ENCODE data around the gene VSIR.

Gene VSIR

GRCh38 chr10:71773221-71773971 is at the start of gene VSIR:
TSS of gene VSIR (minus strand) at chr10:71773520. CDS start at chr10:71773439, 81 bp downstream.
- peak; percentile 46 for DNase-seq

DNA sequence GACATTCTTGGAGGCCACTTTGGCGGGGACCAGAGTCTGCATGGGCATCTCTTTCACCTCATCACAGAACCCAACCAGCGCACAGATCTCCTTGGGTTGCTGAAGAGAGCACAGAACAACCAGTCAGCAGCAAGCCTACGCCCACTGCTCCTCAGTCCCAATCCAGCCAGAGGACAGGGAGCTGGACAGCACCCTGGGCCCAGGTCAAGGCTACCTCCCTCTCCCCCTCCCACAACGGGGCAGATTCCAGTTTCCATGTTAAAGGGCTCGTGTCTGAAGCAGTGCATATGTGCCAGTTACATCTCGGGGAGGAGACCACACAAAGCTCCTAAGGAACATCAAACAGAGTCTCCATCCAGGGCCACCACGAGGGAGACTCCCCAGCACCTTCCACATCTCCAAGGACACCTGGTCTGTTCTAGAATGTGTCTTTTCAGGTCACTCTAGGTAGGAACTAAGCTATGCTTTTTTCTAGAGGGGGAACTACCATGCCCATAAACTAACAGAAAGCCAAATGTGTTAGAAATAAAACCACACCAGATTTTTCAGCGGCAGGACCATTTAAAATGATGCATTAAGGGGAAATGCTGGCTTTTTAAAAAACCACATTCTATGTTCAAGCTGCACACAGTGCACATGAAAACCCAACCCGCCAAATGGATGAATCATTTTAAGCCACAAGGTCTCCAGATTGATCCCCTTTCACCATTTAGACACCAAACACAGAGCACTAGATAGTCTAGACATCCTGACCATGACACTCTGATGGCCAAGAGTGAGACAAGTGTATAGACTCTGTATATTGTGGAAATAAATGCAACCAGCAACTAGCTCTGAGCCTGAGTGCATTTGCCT is 48.8 kb upstream of the VSIR start:
- no peak for DNase-seq

- no peak for DNase-seq
Observed at GRCh38 chr10:71820966-71821365, 47.6 kb upstream of the VSIR start.

GRCh38 chr10:71819985-71820384 is 46.7 kb upstream of the VSIR start:
- no peak for DNase-seq

DNA sequence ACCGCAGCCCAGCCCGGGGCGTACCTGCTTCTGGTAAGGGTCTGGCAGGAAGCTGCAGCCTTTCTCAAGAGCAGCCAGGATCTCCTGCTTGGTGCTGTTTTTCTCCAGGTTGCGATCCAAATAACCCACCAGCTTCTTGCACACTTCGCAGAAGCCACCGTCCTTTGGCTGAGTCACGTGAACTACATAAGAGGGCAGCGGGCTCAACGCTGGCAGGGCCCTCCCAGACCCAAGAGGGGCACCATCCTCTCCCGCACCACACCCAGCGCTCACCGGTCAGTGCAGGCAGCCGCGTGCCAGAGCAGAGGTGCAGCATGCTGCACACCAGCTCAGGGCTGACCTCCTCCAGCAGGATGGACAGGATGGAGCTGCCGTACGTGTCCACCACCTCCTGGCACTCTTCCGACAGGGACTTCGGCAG is 46.1 kb upstream of the VSIR start:
- no peak for DNase-seq

DNA sequence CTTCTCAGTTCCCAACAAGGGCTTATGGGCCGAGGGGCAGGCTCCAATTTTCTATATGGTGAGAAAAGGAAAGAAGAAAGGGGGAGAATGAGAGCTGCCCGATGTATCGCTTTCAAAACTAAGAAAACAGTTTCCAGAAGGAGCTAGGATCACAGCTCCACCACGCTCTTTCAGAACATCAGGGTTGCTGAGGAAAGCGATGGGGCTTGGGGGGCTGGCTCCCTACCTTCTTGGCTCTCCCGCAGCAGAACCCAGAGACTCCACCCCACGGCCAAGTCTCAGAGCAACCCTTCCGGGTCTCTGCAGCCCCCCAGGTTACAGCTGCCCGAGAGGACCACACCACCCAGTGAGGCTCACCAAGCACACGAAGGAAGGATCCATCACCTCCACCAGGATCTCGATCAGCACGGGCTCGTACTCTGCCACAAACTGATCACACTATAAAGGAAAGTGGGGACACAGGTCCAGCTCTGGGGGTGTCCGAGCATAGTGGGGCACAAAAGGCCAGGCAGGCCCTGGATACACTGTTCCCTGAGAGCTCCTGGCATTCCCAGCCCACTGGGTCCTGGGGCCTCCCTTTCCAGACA is 45.4 kb upstream of the VSIR start:
- no peak for DNase-seq

- no peak for DNase-seq
Observed at GRCh38 chr10:71817831-71818655, 44.7 kb upstream of the VSIR start.

GRCh38 chr10:71816936-71817618 is 43.8 kb upstream of the VSIR start:
- no peak for DNase-seq

DNA sequence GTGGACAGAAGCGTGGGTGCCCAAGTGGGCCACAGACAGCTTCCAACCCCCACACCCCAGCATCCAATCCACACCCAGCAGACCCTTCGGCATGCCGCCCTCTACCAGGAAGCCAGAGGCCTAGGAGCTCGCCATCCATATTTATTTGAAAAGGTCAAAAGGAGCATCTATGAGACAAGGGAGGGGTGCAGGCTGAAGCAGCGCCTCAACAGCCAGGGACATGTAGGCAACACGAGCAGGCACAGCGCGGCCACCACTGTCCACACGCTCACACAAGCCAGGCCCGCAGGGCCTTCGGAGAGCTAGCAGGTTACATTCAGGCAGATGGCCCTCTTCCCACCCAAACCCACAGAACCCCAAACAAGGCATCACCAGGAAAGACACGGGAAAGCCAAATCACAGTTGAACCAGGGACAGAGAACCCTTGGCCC is 43.1 kb upstream of the VSIR start:
- DNase-seq = no peak

DNA sequence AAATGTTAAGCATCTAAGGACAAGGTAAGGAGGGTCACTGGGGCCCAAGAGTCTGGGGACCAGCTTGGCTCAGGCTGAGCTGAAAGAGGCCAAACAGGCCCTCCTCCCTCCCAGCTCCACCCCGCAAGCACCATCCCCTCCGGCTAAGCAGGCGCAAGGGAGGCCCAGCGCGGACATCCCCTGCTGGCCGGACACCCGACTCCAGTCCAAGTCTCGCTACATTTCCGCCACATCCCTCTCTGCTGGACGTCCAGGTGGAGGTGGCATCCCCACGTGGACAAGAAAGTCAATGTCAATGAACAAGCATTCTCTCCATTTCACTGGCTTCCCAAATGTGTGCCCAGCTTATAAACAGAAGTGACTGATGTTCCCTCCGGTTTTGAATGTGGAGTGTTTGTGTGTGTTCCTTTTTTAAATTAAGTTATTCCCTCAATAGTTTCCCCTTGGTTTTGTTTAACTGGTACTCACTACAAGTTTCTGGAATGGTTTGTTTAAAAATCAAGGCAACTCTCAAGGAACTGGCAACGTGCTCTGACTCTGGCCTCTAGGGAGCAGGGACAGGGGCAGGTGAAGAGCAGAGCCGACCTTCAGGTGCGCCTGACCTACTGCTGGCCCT is 42.3 kb upstream of the VSIR start:
- DNase-seq = no peak

- DNase-seq = no peak
Observed at GRCh38 chr10:71814922-71815411, 41.6 kb upstream of the VSIR start.

DNA sequence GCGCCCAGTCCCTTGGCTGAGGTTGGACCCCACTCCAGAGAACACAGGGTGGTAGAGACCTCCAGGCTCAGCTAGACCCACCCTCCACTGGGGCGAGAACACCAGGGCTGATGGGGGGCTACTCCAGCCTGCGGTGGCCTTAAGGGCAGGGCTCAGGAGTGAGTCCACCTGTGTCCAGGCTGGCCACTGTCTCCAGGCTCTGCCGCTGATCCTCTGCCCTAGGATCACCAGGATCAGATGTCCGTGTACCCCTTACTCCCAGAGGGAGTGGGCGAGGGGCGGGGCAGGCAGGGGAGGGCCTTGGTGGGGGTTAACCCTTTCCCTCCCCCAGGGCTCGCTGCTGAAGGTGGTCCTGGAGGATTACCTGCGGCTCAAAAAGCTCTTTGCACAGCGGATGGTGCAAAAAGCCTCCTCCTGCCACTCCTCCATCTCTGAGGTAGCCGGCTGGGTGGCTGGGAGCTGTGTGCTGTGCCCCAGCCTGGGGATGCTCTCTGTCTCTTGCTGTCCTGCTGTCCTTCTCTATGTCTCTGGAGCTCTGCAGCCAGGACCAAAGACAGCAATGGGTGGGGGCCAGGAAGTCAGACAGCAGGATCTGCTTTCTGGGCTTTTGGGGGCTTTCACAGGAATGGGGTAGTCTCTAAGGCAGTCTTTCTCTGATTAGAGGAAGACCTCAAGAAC is 39.7 kb upstream of the VSIR start:
- DNase-seq = no peak

GRCh38 chr10:71812016-71812912 is 38.9 kb upstream of the VSIR start:
- DNase-seq = no peak

GRCh38 chr10:71811351-71811750 is 38.0 kb upstream of the VSIR start:
- no peak for DNase-seq

- no peak for DNase-seq
Observed at GRCh38 chr10:71810048-71810750, 36.9 kb upstream of the VSIR start.

DNA sequence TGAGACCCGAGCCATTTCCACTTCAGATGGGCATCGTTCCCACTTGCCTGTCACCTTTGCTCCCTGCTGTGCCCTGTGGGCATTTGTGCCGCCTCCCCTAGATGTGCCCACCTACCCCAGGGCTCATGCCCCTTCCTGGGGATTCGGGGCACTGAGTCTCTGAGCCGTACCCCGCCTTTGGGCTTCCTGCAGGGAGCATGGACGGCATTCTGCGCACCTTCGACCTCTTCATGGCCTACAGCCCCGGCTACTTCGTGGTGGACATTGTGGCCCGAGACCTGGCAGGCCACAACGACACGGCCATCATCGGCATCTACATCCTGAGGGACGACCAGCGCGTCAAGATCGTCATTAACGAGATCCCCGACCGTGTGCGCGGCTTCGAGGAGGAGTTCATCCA is 36.3 kb upstream of the VSIR start:
- no peak for DNase-seq

DNA sequence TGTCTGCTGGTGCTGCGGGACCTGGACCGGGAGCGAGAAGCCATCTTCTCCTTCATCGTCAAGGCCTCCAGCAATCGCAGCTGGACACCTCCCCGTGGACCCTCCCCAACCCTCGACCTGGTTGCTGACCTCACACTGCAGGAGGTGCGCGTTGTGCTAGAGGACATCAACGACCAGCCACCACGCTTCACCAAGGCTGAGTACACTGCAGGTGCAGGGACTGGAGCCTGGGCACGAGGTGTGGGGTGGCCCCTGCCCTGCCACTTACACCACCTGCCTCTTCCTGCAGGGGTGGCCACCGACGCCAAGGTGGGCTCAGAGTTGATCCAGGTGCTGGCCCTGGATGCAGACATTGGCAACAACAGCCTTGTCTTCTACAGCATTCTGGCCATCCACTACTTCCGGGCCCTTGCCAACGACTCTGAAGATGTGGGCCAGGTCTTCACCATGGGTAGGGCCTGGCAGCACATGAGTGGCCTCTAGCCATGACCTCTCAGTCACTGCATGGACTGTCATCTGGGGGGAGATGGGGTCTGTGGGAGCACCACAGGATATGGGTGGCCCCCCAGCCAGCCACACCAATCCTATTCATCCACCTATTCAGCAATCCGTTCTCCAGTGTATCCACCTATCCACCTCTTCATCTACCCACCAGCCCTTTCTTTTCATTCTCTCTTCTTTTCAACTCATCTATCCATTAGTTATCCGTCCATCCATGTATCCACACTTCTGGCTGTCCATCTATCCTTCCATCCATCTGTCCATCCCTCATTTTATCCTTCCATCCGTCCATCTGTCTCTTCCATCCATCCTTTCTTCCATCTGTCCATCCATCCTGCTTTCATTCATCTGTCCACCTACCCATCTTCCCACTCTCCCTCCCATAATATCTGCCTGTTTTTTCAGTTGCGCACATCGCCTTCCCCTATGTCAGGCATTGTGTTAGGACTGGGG is 34.5 kb upstream of the VSIR start:
- DNase-seq = no peak

Data from NCI-H1048 (cell line).